ENCODE measurements around the gene MXRA7. TPM values are rescaled to one million over a fixed set of nuclear protein-coding genes. Genes with fewer than 3 reads are reported as not detected.

MXRA7 gene
- polyA plus RNA-seq, 1 of the 3 experiments (the other 2 are of a cell fraction), result 154 TPM

Small RNA genes within 50 kb of the gene (small RNA-seq; reads per million reads assigned to genes)
- gene AC005837.3, result 0 to 0.06 (median 0) reads per million in 7 experiments
- gene RF02271, result 0 reads per million in 7 experiments
- gene RNU6-227P, result 0 to 2.5 (median 0) reads per million in 7 experiments
- 0 to 0.52 (median 0) reads per million in 7 experiments for gene RNU6-97P
- 0 reads per million in 7 experiments for gene RNY4P36

Other genes starting within 250 kb of the MXRA7 start
- gene AANAT, start 243.4 kb downstream of the MXRA7 start, polyA plus RNA-seq (2012; rRNA removed), result 0.26 TPM in 1 of 2 replicates, not detected in the other
- 14.0 and 16.1 TPM in 2 replicates for gene RHBDF2, start 209.5 kb downstream of the MXRA7 start, polyA plus RNA-seq (2012; rRNA removed)
- gene CYGB, start 173.3 kb downstream of the MXRA7 start, polyA plus RNA-seq (2012; rRNA removed), result 1.7 and 3.7 TPM in 2 replicates
- gene PRCD, start 170.9 kb downstream of the MXRA7 start, polyA plus RNA-seq (2012; rRNA removed), result 2.2 and 5.0 TPM in 2 replicates
- 0.57 and 0.94 TPM in 2 replicates for gene ST6GALNAC2, start 125.1 kb downstream of the MXRA7 start, polyA plus RNA-seq (2012; rRNA removed)
- gene ST6GALNAC1, start 67.2 kb downstream of the MXRA7 start, polyA plus RNA-seq (2012; rRNA removed), result not detected in 2 replicates
- gene JMJD6, start 15.6 kb upstream of the MXRA7 start, polyA plus RNA-seq (2012; rRNA removed), result 20.1 and 23.3 TPM in 2 replicates
- gene METTL23, start 15.9 kb upstream of the MXRA7 start, polyA plus RNA-seq (2012; rRNA removed), result 75.9 and 96.8 TPM in 2 replicates
- 211 and 271 TPM in 2 replicates for gene SRSF2, start 26.4 kb upstream of the MXRA7 start, polyA plus RNA-seq (2012; rRNA removed)
- 22.7 and 28.3 TPM in 2 replicates for gene MFSD11, start 27.2 kb upstream of the MXRA7 start, polyA plus RNA-seq (2012; rRNA removed)
- 10.3 and 13.8 TPM in 2 replicates for gene MGAT5B, start 157.4 kb upstream of the MXRA7 start, polyA plus RNA-seq (2012; rRNA removed)

Data from SK-N-SH (cell line).